Endothelial cell of umbilical vein (primary cell): ENCODE measurements around the gene FGD5. TPM values are rescaled to one million over a fixed set of nuclear protein-coding genes. Genes with fewer than 3 reads are reported as not detected.

Experiments used
- BruUV-seq: library from RNA; stranded (reverse); fragments of 400-500 nt; replicated peaks from 2 replicates; lab custom pipeline; 2021; lab: Mats Ljungman, UMichigan
- CTCF ChIA-PET: fragments of 300-600, 350-600 bp; sonication (Branson Sonifier 250); formaldehyde crosslinking; loops from one replicate; lab custom pipeline; 2021; ENCODE audit warnings: antibody characterized with exemption, inconsistent platforms; lab: Charles Lee
- POLR2A ChIA-PET: fragments of 300-600, 350-600 bp; sonication (Branson Sonifier 250); formaldehyde crosslinking; loops from one replicate; lab custom pipeline; 2021; ENCODE audit warnings: antibody characterized with exemption, inconsistent platforms; lab: Charles Lee
- DNase-seq: peaks from one replicate; pipeline ENCODE4 v3.0.0-alpha.2; 2011; ENCODE audit warnings: low read depth, low spot score
- FAIRE-seq: peaks from 2 replicates; lab custom pipeline; 2011; peaks lifted over from hg19 to GRCh38; lab: Jason Lieb, UNC
- H2AFZ ChIP-seq: 2 replicates; pipeline ENCODE4 v1.6.0; 2012; ENCODE audit warnings: low read depth, low read length, control low read depth, inconsistent platforms
- H3K27ac ChIP-seq: 2 replicates; pipeline ENCODE4 v1.5.1; 2011; ENCODE audit warnings: low read depth, mild to moderate bottlenecking, control low read depth, low read length, moderate library complexity; ENCODE audit not compliant: insufficient read depth
- H3K27me3 ChIP-seq, 2 experiments: 2 replicates each; pipeline versions ENCODE4 v1.6.0 to v1.6.1; 2011; ENCODE audit warnings: low read length in 2 of 2, mixed read lengths in 1 of 2; ENCODE audit not compliant: control insufficient read depth in 2 of 2, insufficient read depth in 2 of 2
- H3K36me3 ChIP-seq, 2 experiments: 2 replicates in 1 of 2; 3 replicates in 1 of 2; pipeline ENCODE4 v1.5.1; 2011; ENCODE audit warnings: low read length in 2 of 2, mild to moderate bottlenecking in 1 of 2, moderate library complexity in 1 of 2; ENCODE audit not compliant: control insufficient read depth in 2 of 2, insufficient read depth in 2 of 2; ENCODE audit errors: extremely low read depth in 1 of 2
- H3K4me1 ChIP-seq: 3 replicates; pipeline ENCODE4 v1.5.1; 2011; ENCODE audit warnings: mild to moderate bottlenecking, low read length; ENCODE audit not compliant: control insufficient read depth, insufficient read depth; ENCODE audit errors: extremely low read depth
- H3K4me2 ChIP-seq: 2 replicates; pipeline ENCODE4 v1.6.1; 2011; ENCODE audit warnings: low read length, control low read depth, mixed read lengths; ENCODE audit not compliant: insufficient read depth
- H3K4me3 ChIP-seq, 3 experiments: fragments of 200-600 bp in 1 of 3; sonication (generic), shearing (Covaris generic) in 1 of 3; replicated peaks in 1 of 3; 2 replicates each; pipeline ENCODE4 v1.5.1; 2011 to 2016; ENCODE audit warnings: control low read depth in 3 of 3, low read length in 3 of 3, mild to moderate bottlenecking in 2 of 3, inconsistent platforms in 1 of 3, low read depth in 1 of 3, moderate library complexity in 1 of 3; ENCODE audit not compliant: insufficient read depth in 1 of 3
- H3K79me2 ChIP-seq: 2 replicates; pipeline ENCODE4 v1.6.0; 2012; ENCODE audit warnings: low read length, inconsistent platforms; ENCODE audit not compliant: control insufficient read depth, insufficient read depth
- H3K9ac ChIP-seq: replicated peaks from 2 replicates; pipeline ENCODE3; 2011; ENCODE audit warnings: low read length, control low read depth; ENCODE audit not compliant: insufficient read depth; ENCODE audit errors: extremely low read depth
- H3K9me1 ChIP-seq: replicated peaks from 3 replicates; pipeline ENCODE4 v1.6.0; 2011; ENCODE audit warnings: mild to moderate bottlenecking, low read length; ENCODE audit not compliant: control insufficient read depth, insufficient read depth; ENCODE audit errors: extremely low read depth
- H3K9me3 ChIP-seq: replicated peaks from 2 replicates; pipeline ENCODE4 v1.5.1; 2012; ENCODE audit warnings: low read length, inconsistent platforms; ENCODE audit not compliant: control insufficient read depth, insufficient read depth
- H4K20me1 ChIP-seq: replicated peaks from 2 replicates; pipeline ENCODE3; 2011; ENCODE audit warnings: mild to moderate bottlenecking, low read length; ENCODE audit not compliant: control insufficient read depth, insufficient read depth; ENCODE audit errors: extremely low read depth
- EZH2 ChIP-seq: IDR thresholded peaks from 2 replicates; pipeline ENCODE4 v1.6.1; 2012; ENCODE audit warnings: borderline replicate concordance, low read depth, mild to moderate bottlenecking, moderate library complexity, low read length, inconsistent platforms; ENCODE audit not compliant: severe bottlenecking
- FOS ChIP-seq: IDR thresholded peaks from 2 replicates; pipeline ENCODE4 v1.6.1; 2011; ENCODE audit warnings: mild to moderate bottlenecking, low read length, moderate library complexity, borderline replicate concordance; ENCODE audit not compliant: insufficient read depth
- GATA2 ChIP-seq: IDR thresholded peaks from 2 replicates; pipeline ENCODE4 v1.7.0; 2011; ENCODE audit warnings: low read depth, mild to moderate bottlenecking, moderate library complexity, mixed read lengths, low read length; ENCODE audit not compliant: insufficient read length, insufficient read depth
- JUN ChIP-seq: IDR thresholded peaks from 2 replicates; pipeline ENCODE4 v1.6.1; 2011; ENCODE audit warnings: borderline replicate concordance, low read depth; ENCODE audit not compliant: insufficient read length, insufficient read depth
- MYC ChIP-seq: IDR thresholded peaks from one replicate; pipeline ENCODE4 v1.6.1; 2011; ENCODE audit warnings: mild to moderate bottlenecking, low read depth, low read length
- POLR2A ChIP-seq: IDR thresholded peaks from 2 replicates; pipeline ENCODE4 v1.6.1; 2012; ENCODE audit warnings: low read depth, mild to moderate bottlenecking, control low read depth, low read length
- POLR2AphosphoS5 ChIP-seq: IDR thresholded peaks from 2 replicates; pipeline ENCODE4 v1.6.1; 2012; ENCODE audit warnings: low read depth, mild to moderate bottlenecking, control low read depth, low read length, moderate library complexity; ENCODE audit not compliant: insufficient read depth
- dilution Hi-C: fragments of 300-500 bp; cut with MboI; formaldehyde crosslinking; loops from one replicate; pipeline ENCODE4 v1.15.0; 2019; ENCODE audit warnings: low sequenced_read_pairs; ENCODE audit not compliant: extremely low pct_ligation_motif_present
- intact Hi-C: fragments of 100-400 bp; cut with micrococcal nuclease; formaldehyde crosslinking; loops from one replicate; pipeline ENCODE4 v1.10.0; 2022
- polyA plus RNA-seq, 4 experiments: library from polyadenylated mRNA; depleted of rRNA in 3 of 4; stranded (reverse) in 3 of 4; unstranded in 1 of 4; fragments of >200 nt; gene quantifications; 2 replicates each; pipeline versions ENCODE4 v1.2.1 to v1.2.3, GENCODE V29; 2011 to 2012; ENCODE audit warnings: missing spikeins in 1 of 4
- total RNA-seq: library from RNA; stranded (reverse); gene quantifications from 2 replicates; pipeline ENCODE4 v1.2.3, GENCODE V29; 2021
- TF ChIP-seq, protein P1 (sequence below), 2 donors: IDR thresholded peaks; 1 replicate in 1 of 2; 2 replicates in 1 of 2; pipeline ENCODE4 v1.5.1; 2011; ENCODE audit warnings: low read length in 2 of 2, mild to moderate bottlenecking in 2 of 2, moderate library complexity in 2 of 2, control low read depth in 1 of 2, inconsistent platforms in 1 of 2, low read depth in 1 of 2; ENCODE audit not compliant: insufficient read depth in 1 of 2; ENCODE audit errors: extremely low read depth in 1 of 2
- TF ChIP-seq, protein P2 (sequence below): IDR thresholded peaks from 2 replicates; pipeline ENCODE4 v1.6.1; 2011; ENCODE audit not compliant: insufficient read depth, insufficient read length

Gene FGD5
- total and polyA plus RNA-seq, 2 donors (not counting 3 experiments of a cell fraction or from before 2014, with no cell fraction given), result 49.6 to 134 TPM

DNA sequence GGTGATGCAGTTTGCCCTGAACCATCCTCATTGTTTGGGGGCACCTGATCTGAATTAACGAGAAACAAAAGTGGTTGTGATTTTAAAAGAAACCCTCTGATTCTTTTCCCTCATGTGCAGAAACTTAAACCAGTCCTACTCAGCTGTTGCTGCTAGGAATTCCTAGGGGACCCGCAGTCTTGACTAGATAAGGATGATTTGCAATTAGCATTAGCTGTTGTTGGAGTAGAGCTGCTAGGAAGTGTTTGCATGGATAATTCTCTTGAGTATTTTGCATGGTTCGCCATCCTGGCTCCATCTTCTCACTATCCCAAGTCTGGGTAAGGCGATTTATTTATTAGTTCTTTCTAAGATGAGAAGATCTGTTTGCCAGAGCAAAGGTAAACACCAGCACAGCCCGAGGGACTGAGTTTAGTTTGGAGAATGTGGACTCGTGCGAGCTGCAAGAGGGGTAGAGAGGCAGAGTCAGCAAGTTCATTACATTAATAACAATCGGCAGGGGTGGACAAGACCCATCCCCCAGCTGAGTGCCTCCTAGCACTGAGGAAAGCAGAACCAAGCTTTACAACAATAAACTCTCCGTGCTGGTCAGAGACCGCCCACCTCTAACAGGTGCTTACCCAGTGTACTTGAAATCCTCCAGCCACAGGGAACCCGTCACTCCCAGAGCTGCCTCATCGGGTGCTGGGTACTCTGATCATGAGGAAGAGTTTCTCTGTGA is 4.1 kb downstream of the FGD5 start:
- Histone ChIP-seq H3K36me3 (peaks cover 18 to 45% of the 10 kb centered on the region in 2 experiments), H3K9ac (no peak overlapping the region), H3K4me3 (no peak overlapping the region), H3K4me1 (peaks cover 26% of the 10 kb centered on the region), H4K20me1 (peaks cover 5% of the 10 kb centered on the region), H3K9me1 (no peaks in the 10 kb centered on the region), H3K27me3 (no peaks in the 10 kb centered on the region), H2AFZ (no peak overlapping the region), H3K27ac (peak overlapping the region; percentile 14), H3K4me2 (peak overlapping the region; percentile 29), H3K79me2 (peaks cover 70% of the 10 kb centered on the region), H3K9me3 (no peaks in the 10 kb centered on the region)
- CTCF ChIA-PET, result interaction anchor here (0.6 to 3.4 kb wide), 15 partner anchors 10 to 619 kb away, joined by 3 to 11 read pairs (median 3); no protein-coding TSS in a partner anchor
- no TSS peak for BruUV-seq
- intact Hi-C loops, result loop anchor here (1.0 to 2.0 kb wide), 3 partner anchors 9 to 32 kb away; no protein-coding TSS in a partner anchor
- peak; percentile 83 for FAIRE-seq
- dilution Hi-C loops, result loop anchor here (10.0 kb wide), 1 partner anchor 62 kb away; no protein-coding TSS in a partner anchor
- DNase-seq, result peak; percentile 32
- POLR2A ChIA-PET, result no interaction called here
- no peak for TF ChIP-seq JUN
- TF ChIP-seq, protein P1, sequence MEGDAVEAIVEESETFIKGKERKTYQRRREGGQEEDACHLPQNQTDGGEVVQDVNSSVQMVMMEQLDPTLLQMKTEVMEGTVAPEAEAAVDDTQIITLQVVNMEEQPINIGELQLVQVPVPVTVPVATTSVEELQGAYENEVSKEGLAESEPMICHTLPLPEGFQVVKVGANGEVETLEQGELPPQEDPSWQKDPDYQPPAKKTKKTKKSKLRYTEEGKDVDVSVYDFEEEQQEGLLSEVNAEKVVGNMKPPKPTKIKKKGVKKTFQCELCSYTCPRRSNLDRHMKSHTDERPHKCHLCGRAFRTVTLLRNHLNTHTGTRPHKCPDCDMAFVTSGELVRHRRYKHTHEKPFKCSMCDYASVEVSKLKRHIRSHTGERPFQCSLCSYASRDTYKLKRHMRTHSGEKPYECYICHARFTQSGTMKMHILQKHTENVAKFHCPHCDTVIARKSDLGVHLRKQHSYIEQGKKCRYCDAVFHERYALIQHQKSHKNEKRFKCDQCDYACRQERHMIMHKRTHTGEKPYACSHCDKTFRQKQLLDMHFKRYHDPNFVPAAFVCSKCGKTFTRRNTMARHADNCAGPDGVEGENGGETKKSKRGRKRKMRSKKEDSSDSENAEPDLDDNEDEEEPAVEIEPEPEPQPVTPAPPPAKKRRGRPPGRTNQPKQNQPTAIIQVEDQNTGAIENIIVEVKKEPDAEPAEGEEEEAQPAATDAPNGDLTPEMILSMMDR (IDR thresholded peaks at IDR 0.05; ENCODE audit: extremely low read depth in 1 of 2, insufficient read depth in 1 of 2, low read depth in 1 of 2, low read length in 2 of 2), result no peak
- no peak for TF ChIP-seq POLR2AphosphoS5
- TF ChIP-seq POLR2A, result no peak
- TF ChIP-seq, protein P2, sequence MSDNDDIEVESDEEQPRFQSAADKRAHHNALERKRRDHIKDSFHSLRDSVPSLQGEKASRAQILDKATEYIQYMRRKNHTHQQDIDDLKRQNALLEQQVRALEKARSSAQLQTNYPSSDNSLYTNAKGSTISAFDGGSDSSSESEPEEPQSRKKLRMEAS, result no peak
- no peak for TF ChIP-seq EZH2
- no peak for TF ChIP-seq MYC
- TF ChIP-seq GATA2, result no peak
- no peak for TF ChIP-seq FOS
